ENCODE measurements around the gene EDN2. TPM values are rescaled to one million over a fixed set of nuclear protein-coding genes. Genes with fewer than 3 reads are reported as not detected.

The EDN2 gene
- total RNA-seq, 1 donor from 2014 or later, result not detected

DNA sequence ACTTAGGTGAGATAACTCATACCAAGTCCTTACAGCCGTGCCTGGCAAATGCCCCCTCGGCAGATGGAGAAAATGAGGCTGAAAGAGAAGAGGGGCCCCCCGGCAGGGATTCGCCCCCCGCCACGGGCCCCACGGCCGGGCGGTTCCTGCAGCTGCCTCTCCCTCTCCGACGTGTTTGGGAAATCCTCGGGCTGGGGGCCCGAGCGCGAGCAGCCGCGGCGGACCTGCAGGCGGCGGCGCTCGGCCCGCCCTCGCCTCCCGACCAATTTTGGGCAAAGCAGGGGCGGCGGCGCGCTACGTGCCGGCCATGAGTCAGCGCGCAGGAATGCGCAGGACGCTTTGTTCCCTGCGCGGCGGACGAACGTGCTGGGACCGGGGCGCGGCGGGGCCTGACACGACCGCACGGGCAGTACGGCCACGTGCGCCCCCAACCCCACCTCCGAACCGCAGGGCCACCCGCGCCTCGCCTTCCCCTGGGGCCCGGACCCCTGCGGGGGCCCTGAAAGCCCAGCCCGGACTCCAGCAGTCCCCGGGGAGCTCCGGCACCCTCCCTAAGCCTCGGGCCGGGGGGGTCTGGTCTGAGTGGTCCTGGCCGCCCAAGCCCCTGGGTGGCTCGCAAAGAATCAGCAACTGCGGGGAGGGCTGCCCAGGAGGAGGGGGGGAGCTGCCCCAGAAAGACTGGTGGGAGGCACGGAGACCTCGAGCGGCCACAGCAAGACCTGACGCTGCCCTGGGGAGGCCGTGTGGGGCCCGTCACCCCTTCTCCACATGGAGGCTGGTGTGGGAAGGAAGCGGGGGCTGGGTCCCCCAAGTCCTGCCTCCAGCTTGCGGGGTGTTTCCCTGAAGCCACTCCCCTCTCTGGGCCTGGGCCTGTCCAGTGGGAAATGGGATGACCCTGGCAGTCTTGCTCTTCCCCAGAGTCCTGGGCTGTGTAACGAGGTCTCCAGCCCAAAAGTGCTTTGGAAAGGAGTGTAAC lies 11.9 kb upstream of the EDN2 start:
- Histone ChIP-seq H3K27me3 (ENCODE audit: control insufficient read depth, insufficient read depth, low read length) (no peaks in the 10 kb centered on the region), H3K36me3 (ENCODE audit: control insufficient read depth, insufficient read depth, low read length) (no peaks in the 10 kb centered on the region), H3K4me3 (ENCODE audit: low read depth, low read length) (no peak overlapping the region)
- DNase-seq (ENCODE audit: low read depth), result no peak
- TF ChIP-seq, protein P1, sequence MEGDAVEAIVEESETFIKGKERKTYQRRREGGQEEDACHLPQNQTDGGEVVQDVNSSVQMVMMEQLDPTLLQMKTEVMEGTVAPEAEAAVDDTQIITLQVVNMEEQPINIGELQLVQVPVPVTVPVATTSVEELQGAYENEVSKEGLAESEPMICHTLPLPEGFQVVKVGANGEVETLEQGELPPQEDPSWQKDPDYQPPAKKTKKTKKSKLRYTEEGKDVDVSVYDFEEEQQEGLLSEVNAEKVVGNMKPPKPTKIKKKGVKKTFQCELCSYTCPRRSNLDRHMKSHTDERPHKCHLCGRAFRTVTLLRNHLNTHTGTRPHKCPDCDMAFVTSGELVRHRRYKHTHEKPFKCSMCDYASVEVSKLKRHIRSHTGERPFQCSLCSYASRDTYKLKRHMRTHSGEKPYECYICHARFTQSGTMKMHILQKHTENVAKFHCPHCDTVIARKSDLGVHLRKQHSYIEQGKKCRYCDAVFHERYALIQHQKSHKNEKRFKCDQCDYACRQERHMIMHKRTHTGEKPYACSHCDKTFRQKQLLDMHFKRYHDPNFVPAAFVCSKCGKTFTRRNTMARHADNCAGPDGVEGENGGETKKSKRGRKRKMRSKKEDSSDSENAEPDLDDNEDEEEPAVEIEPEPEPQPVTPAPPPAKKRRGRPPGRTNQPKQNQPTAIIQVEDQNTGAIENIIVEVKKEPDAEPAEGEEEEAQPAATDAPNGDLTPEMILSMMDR (IDR thresholded peaks at IDR 0.05; ENCODE audit: insufficient read depth, low read length, poor library complexity, severe bottlenecking), result no peak

DNA sequence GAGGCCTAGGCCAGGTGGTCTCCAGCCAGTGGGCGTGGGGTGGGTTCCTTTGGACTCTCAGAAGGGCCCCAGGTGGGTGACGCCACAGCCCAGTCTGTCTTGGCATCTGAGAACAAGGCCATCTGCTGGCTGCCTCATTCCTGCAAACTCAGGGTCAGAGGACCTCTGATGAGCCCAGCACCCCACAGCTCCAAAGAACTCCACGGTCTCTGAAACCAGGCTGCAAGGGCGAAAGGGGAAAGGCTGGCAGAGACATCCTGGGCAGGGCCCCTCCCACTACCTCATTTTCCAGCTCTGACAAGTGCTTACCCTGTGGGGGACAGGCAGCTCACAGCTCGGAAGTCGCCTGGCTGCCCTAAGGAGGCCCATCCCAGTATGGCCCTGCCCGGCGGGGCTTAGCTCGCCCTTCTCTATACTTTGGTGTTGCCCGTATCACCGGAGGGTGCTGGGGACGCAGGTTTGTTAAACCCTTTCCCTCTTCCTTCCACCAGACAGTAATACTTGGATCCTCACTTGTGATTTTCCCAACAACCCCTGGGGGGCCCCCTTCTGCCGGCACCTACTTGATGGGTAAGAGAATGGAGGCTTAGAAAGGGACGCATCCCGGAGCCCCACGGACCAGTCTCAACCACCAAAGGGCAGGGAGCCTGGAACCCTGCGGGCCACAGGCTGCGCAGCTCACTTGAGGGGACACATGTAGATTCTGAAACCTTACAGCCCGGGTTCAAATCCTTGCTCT lies 10.9 kb upstream of the EDN2 start:
- no peaks in the 10 kb centered on the region for H3K27me3 ChIP-seq (ENCODE audit: control insufficient read depth, insufficient read depth, low read length)
- no peak overlapping the region for H3K4me3 ChIP-seq (ENCODE audit: low read depth, low read length)
- TF ChIP-seq, protein P1 (IDR thresholded peaks at IDR 0.05; ENCODE audit: insufficient read depth, low read length, poor library complexity, severe bottlenecking), result peak; percentile 45
- no peak for DNase-seq (ENCODE audit: low read depth)
- no peaks in the 10 kb centered on the region for H3K36me3 ChIP-seq (ENCODE audit: control insufficient read depth, insufficient read depth, low read length)

DNA sequence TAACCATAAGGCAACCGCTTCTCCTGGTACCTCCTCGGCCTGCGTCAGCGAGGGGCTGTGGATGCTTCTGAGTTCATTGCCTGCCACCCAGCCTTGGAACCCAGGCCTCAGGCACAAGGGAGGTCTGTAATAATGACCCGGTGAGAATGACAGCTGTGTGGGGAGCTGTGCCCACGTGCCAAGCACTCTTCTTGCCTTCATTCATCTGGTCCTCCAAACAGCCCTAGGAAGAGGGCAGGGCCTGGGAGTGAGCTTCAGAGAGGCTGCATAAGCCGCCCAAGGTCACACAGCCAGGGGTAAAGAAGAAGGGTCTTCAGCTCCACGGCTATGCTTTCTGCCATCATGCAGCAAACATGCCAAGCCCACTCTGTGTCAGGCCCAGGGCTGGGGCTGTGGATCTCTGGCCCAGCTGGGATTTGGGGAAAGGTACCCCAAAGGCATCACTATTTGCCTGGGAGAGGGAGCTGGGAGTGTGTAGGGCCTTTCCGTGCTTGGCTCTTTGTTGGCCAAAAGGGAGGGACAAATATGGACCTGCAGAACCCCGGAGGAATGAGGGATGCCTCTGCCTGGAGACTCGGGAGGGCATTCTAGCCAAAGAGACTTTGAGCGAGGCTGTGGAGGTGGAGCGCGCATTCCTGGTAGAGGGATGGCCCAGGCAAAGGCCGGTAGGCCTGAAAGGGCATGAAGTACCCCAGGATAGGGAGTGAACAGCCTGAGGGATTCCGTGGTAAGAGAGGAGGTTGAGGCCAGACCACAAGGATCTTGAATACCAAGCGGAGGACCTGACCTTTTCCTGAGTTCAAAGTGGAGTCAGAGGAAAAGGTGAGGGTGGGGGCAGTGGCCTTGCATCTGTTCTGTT lies 10.1 kb upstream of the EDN2 start:
- no peak for DNase-seq (ENCODE audit: low read depth)
- TF ChIP-seq, protein P1 (IDR thresholded peaks at IDR 0.05; ENCODE audit: insufficient read depth, low read length, poor library complexity, severe bottlenecking), result no peak
- H3K4me3 ChIP-seq (ENCODE audit: low read depth, low read length), result no peak overlapping the region
- H3K27me3 ChIP-seq (ENCODE audit: control insufficient read depth, insufficient read depth, low read length), result no peaks in the 10 kb centered on the region
- H3K36me3 ChIP-seq (ENCODE audit: control insufficient read depth, insufficient read depth, low read length), result no peaks in the 10 kb centered on the region

DNA sequence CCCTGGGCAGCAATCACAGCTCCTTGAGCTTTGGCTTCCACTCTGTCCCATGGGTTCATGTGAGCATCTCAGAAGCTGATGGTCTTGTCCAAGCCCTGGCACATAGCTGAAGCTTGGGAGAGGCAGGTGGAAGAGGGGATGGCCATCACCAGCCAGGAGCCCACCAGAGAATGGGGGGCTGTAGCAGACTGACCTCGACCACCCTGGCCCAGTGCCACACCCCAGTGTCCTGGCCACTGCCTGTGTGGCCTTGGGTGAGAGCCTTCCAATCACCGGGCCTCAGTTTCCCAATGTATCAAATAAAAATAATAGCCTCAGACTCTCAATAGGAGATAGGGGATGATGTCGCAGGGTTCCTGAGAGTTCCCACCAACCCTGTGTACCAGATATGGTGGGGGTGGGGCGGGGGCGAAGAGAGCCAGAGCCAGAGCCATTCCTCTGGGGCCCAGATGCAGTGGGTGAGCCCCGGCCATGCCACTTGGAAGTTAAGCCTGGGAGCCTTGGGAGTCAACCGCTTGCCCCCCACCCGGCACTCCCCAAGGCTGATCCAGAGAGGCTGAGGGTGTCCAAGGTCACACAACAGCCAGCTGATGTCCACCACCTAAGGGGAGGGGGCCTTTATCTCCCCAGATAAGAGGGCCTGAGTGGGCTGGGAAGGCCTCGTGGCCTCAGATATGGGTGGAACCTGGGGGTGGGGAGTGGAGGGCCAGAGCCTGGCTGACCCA lies 9.3 kb upstream of the EDN2 start:
- H3K27me3 ChIP-seq (ENCODE audit: control insufficient read depth, insufficient read depth, low read length), result no peaks in the 10 kb centered on the region
- H3K4me3 ChIP-seq (ENCODE audit: low read depth, low read length), result no peak overlapping the region
- no peaks in the 10 kb centered on the region for H3K36me3 ChIP-seq (ENCODE audit: control insufficient read depth, insufficient read depth, low read length)
- TF ChIP-seq, protein P1 (IDR thresholded peaks at IDR 0.05; ENCODE audit: insufficient read depth, low read length, poor library complexity, severe bottlenecking), result no peak
- DNase-seq (ENCODE audit: low read depth), result no peak

DNA sequence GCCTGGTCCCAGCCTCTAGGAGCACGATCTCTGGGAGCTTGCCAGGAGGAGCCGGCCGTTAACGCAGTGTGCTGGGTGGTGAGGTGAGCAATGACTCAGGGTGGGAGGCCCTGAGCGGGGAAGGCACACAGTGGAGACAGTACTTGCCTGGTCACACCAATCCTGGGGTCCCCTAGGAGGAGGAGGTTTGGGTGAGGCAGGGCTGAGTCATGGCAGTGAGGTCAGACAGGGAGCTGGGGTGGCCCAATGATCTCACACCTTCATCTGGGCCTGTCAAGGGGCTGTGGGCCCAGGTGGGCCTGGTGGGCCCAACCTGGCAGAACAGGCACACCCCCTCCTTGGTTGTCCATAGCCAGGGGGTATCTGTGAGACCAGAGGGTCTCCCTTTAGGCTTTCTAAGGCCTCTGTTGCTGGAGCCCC lies 8.6 kb upstream of the EDN2 start:
- TF ChIP-seq, protein P1 (IDR thresholded peaks at IDR 0.05; ENCODE audit: insufficient read depth, low read length, poor library complexity, severe bottlenecking), result no peak
- peak; percentile 90 for DNase-seq (ENCODE audit: low read depth)
- Histone ChIP-seq H3K27me3 (ENCODE audit: control insufficient read depth, insufficient read depth, low read length) (no peaks in the 10 kb centered on the region), H3K36me3 (ENCODE audit: control insufficient read depth, insufficient read depth, low read length) (no peaks in the 10 kb centered on the region), H3K4me3 (ENCODE audit: low read depth, low read length) (no peak overlapping the region)

All from kidney epithelial cell (primary cell).